ENCODE results near the gene TWF2. TPM values are rescaled to one million over a fixed set of nuclear protein-coding genes. Genes with fewer than 3 reads are reported as not detected.

Gene TWF2
- total and polyA plus RNA-seq, 2 of the 13 experiments (the other 11 are each of a cell fraction or from before 2014, with no cell fraction given), result 45.5 to 108 TPM

DNA sequence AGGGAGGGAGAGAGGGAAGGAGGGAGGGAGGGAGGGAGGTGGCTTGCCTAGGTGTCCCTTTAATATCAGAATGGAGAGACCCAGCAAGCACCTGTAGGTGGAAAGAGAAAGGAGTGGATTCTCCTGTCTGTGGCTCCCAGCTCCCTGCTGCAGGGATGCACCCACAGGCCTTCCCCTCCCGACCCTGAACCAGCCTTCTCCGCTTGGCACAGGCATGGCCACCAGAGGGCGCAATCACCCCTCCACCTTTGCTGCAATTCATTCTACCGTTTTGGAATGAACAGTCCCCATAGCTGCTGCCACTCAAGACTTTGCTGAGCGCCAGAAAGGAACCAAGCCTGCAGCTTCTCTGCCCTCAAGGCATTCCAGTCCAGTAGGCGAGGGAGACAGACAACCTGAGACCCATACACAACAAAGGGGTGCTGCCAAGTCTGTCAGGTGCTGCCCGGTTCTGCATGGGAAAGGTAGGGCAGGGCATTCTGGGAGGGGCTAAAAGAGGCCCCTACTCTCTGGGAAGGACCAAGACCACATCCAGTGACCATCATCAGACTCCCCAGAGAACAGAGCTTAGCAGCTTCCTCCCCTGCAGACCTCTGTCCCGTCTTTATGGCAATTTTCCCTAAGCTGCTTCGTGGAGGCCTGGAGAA is 18.5 kb downstream of the TWF2 start (continued):
- no peak for TF ChIP-seq KLF16 (CRISPR knock-in tag; IDR thresholded peaks at IDR 0.05)
- no peak for TF ChIP-seq ZFP36L2 (CRISPR knock-in tag; IDR thresholded peaks at IDR 0.05)
- TF ChIP-seq, protein P1, sequence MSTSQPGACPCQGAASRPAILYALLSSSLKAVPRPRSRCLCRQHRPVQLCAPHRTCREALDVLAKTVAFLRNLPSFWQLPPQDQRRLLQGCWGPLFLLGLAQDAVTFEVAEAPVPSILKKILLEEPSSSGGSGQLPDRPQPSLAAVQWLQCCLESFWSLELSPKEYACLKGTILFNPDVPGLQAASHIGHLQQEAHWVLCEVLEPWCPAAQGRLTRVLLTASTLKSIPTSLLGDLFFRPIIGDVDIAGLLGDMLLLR (CRISPR knock-in tag; IDR thresholded peaks at IDR 0.05), result no peak
- no peak for TF ChIP-seq NR2F6 (IDR thresholded peaks at IDR 0.05)
- TF ChIP-seq NR2F6 (CRISPR knock-in tag; IDR thresholded peaks at IDR 0.05), result peak; percentile 27; the same call in 1 of the 2 replicates
- TF ChIP-seq KLF12 (CRISPR knock-in tag; IDR thresholded peaks at IDR 0.05; ENCODE audit: borderline replicate concordance), result no peak
- TF ChIP-seq DNMT3B (CRISPR knock-in tag; conservative IDR thresholded peaks at IDR 0.05), result no peak
- no peak for TF ChIP-seq ZFYVE20 (CRISPR knock-in tag; IDR thresholded peaks at IDR 0.05; ENCODE audit: borderline replicate concordance, low read depth)
- TF ChIP-seq, protein P2, sequence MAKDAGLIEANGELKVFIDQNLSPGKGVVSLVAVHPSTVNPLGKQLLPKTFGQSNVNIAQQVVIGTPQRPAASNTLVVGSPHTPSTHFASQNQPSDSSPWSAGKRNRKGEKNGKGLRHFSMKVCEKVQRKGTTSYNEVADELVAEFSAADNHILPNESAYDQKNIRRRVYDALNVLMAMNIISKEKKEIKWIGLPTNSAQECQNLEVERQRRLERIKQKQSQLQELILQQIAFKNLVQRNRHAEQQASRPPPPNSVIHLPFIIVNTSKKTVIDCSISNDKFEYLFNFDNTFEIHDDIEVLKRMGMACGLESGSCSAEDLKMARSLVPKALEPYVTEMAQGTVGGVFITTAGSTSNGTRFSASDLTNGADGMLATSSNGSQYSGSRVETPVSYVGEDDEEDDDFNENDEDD (CRISPR knock-in tag; IDR thresholded peaks at IDR 0.05; ENCODE audit: borderline replicate concordance), result no peak
- no peak for TF ChIP-seq ZBTB21 (CRISPR knock-in tag; IDR thresholded peaks at IDR 0.05)
- TF ChIP-seq CREM (IDR thresholded peaks at IDR 0.05), result no peak
- no peak for TF ChIP-seq CREM (CRISPR knock-in tag; IDR thresholded peaks at IDR 0.05)
- TF ChIP-seq, protein P3, sequence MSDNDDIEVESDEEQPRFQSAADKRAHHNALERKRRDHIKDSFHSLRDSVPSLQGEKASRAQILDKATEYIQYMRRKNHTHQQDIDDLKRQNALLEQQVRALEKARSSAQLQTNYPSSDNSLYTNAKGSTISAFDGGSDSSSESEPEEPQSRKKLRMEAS (IDR thresholded peaks at IDR 0.05), result no peak
- TF ChIP-seq ZSCAN29 (CRISPR knock-in tag; conservative IDR thresholded peaks at IDR 0.05), result no peak
- TF ChIP-seq, protein P4, sequence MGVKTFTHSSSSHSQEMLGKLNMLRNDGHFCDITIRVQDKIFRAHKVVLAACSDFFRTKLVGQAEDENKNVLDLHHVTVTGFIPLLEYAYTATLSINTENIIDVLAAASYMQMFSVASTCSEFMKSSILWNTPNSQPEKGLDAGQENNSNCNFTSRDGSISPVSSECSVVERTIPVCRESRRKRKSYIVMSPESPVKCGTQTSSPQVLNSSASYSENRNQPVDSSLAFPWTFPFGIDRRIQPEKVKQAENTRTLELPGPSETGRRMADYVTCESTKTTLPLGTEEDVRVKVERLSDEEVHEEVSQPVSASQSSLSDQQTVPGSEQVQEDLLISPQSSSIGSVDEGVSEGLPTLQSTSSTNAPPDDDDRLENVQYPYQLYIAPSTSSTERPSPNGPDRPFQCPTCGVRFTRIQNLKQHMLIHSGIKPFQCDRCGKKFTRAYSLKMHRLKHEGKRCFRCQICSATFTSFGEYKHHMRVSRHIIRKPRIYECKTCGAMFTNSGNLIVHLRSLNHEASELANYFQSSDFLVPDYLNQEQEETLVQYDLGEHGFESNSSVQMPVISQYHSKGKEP (CRISPR knock-in tag; IDR thresholded peaks at IDR 0.05), result no peak
- no peak for TF ChIP-seq HOXD1 (CRISPR knock-in tag; IDR thresholded peaks at IDR 0.05)
- no peak for TF ChIP-seq ZNF33B (CRISPR knock-in tag; IDR thresholded peaks at IDR 0.05)
- TF ChIP-seq ZNF10 (CRISPR knock-in tag; IDR thresholded peaks at IDR 0.05; ENCODE audit: borderline replicate concordance, low read depth), result no peak
- no peak for TF ChIP-seq ZNF570 (CRISPR knock-in tag; IDR thresholded peaks at IDR 0.05; ENCODE audit: borderline replicate concordance)
- TF ChIP-seq ZSCAN9 (CRISPR knock-in tag; IDR thresholded peaks at IDR 0.05; ENCODE audit: borderline replicate concordance), result no peak
- TF ChIP-seq MBD4 (IDR thresholded peaks at IDR 0.05; ENCODE audit: borderline replicate concordance, low read length), result no peak
- 0 out of 2 replicates have a peak, but pooled peaks have one; percentile 37 for TF ChIP-seq KDM2A (CRISPR knock-in tag; IDR thresholded peaks at IDR 0.05; ENCODE audit: borderline replicate concordance, low read depth)
- TF ChIP-seq, protein P5, sequence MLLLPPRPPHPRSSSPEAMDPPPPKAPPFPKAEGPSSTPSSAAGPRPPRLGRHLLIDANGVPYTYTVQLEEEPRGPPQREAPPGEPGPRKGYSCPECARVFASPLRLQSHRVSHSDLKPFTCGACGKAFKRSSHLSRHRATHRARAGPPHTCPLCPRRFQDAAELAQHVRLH (CRISPR knock-in tag; IDR thresholded peaks at IDR 0.05; ENCODE audit: borderline replicate concordance, low read depth), result 0 out of 2 replicates have a peak, but pooled peaks have one; percentile 39
- TF ChIP-seq SRSF4 (IDR thresholded peaks at IDR 0.05; ENCODE audit: low read depth, low read length, poor library complexity, severe bottlenecking), result no peak
- TF ChIP-seq, protein P6, sequence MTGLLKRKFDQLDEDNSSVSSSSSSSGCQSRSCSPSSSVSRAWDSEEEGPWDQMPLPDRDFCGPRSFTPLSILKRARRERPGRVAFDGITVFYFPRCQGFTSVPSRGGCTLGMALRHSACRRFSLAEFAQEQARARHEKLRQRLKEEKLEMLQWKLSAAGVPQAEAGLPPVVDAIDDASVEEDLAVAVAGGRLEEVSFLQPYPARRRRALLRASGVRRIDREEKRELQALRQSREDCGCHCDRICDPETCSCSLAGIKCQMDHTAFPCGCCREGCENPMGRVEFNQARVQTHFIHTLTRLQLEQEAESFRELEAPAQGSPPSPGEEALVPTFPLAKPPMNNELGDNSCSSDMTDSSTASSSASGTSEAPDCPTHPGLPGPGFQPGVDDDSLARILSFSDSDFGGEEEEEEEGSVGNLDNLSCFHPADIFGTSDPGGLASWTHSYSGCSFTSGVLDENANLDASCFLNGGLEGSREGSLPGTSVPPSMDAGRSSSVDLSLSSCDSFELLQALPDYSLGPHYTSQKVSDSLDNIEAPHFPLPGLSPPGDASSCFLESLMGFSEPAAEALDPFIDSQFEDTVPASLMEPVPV (CRISPR knock-in tag; IDR thresholded peaks at IDR 0.05), result no peak
- TF ChIP-seq ADNP (CRISPR knock-in tag; IDR thresholded peaks at IDR 0.05), result no peak
